GM12874 (cell line): ENCODE results near the gene ISL2.

Source experiments
- TF ChIP-seq, protein P1 (sequence below): IDR thresholded peaks from 2 replicates; pipeline ENCODE4 v1.5.1; 2011; ENCODE audit warnings: low read depth, mild to moderate bottlenecking, control low read depth, low read length, moderate library complexity; ENCODE audit not compliant: insufficient read depth

Gene ISL2

DNA sequence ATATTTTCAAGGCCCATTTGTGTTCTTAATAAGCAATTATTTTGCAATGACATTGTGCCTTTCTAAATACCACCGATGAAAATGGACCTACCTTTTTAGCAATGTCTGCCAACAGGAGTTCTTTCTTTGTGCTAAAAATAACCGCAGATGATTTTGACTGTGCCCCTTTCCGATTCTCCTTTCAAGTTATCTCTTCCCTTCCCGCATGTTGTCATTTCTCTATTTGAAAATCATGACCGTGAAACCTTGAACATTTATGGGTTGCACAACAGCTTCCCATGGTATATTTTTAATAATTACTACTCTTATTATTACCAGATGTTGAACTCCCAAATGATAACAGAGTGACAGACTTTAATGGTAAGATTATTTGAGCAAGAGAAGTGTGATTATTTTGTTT is 15.0 kb upstream of the ISL2 start:
- TF ChIP-seq, protein P1, sequence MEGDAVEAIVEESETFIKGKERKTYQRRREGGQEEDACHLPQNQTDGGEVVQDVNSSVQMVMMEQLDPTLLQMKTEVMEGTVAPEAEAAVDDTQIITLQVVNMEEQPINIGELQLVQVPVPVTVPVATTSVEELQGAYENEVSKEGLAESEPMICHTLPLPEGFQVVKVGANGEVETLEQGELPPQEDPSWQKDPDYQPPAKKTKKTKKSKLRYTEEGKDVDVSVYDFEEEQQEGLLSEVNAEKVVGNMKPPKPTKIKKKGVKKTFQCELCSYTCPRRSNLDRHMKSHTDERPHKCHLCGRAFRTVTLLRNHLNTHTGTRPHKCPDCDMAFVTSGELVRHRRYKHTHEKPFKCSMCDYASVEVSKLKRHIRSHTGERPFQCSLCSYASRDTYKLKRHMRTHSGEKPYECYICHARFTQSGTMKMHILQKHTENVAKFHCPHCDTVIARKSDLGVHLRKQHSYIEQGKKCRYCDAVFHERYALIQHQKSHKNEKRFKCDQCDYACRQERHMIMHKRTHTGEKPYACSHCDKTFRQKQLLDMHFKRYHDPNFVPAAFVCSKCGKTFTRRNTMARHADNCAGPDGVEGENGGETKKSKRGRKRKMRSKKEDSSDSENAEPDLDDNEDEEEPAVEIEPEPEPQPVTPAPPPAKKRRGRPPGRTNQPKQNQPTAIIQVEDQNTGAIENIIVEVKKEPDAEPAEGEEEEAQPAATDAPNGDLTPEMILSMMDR, result no peak

DNA sequence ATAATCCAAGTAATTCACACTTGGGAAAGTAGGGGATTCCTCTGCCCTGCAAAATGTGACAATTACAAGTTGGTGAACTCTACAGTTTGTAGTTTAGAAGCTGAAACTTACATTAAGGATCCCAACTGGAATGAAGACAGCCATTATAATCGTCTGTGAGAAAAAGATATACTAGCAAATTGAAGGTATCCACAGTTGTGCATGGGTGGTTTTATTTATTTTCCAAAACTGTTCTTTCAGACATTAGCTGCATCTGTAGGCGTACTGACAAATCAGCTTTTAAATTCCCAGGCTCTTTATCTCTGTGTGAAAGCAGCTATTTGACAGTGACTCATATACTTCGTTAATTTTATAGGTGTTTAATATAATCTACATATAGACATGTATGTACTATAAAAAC is 12.5 kb upstream of the ISL2 start:
- TF ChIP-seq, protein P1, result no peak

- TF ChIP-seq, protein P1, result no peak
Measured at GRCh38 chr15:76325704-76326103, 10.9 kb upstream of the ISL2 start.

DNA sequence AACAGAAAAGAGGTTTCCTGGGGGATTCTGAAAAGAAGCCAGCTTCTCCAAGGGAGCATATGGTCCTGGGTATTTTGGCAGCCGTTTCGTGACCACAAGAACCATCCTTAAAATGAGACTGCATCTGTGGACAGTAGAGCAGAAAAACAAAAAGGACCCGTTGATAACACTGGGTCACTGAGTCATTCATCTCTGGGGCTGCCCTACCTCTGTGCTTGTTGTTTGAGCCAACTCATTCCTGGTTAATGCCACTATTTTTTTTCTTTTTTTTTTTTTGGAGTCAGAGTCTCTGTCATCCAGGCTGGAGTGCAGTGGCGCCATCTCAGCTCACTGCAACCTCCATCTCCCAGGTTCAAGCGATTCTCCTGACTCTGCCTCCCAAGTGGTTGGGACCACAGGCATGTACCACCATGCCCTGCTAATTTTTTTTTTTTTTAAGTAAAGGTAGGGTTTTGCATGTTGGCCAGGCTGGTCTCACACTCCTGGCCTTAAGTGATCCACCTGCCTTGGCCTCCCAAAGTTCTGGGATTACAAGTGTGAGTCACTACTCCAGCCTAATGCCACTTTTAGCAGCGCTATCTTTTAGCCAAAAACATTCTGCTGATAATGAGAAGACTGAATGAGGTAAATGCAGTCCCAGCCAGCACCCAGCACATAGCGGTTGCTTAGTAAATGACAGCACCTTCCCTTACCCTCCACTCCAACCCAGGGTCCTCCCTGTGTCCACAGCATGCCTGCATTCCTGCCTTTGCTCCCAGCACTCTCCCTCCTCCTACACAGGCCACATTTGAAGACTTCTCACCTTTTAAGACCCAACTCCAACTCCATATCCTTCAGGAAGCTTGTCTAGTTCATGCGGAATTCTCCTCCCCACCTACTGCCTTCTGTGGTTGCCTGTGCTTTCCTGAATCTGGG is 9.1 kb upstream of the ISL2 start:
- TF ChIP-seq, protein P1, result no peak

DNA sequence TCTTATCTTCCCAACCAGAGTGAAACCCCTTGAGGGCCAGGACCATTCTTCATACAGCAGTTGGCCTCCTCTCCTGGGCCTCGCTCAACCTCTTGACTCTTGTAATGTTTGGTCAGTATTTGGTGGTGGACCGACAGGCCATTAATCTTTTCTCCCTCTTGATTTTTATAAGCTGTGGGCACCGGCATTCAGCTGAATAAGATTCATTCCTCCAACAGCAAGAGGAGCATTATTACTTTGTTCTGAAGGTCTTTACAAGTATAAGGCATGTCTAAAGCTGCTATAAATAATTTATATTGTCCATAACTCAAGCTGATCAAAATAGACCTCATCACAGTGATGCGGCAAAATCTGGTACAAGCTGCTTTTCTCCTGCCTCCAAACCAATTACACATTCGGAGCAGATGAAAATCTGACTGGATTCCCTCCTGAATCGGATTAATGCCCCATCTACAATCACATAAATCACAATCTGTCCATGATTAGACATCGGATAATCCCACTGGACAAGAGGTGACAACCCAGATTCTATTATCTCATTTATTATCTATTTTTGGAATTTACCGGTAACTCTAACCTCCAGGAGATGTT is 8.4 kb upstream of the ISL2 start:
- TF ChIP-seq, protein P1, result no peak

DNA sequence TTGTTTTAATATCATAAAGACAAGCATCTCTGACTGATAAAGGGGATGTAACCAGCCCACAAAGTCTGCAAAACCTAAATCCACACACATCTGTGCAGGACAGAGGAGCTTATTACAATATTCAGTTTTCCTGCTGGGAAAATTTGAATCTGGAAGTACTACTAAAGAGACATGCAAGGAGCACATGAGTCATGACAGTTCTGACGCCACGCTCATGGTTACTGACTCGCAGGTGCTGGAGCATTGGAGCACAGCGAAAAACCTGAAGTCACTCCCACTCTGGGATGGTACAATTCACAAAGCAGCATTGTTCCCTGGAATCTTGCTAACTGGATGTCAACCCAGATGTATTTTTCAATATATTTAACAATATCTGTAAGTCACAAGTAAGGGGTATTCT is 7.6 kb upstream of the ISL2 start:
- TF ChIP-seq, protein P1, result no peak

DNA sequence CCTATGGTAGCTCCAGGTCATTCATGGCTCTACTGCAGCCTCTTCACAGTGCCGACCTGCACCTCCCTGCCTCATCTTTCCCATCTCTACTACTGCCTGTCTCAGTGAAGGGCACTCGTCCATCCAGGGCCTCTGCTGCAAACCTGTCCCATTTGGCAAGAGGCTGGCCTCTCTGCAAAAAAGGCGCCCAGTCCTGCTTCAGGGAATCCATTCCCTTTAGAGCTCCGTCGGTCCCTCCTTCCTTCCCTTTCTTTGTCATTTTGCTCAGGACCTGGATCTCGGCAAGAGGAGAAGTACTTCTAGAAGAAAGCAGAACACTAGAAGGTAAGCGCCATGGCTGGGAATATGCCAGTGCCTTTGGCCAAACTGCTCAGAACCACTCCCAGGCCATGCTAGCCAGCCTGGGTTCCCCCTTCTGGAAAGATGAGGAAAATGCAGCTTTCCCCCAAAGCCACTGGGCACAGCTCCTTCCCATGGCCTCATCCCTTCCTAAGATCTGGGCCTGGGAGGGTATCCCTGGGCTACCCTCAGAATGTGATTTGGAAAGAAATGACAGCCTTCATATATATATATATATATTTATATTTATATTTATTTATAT is 6.4 kb upstream of the ISL2 start:
- TF ChIP-seq, protein P1, result peak; percentile 32; the same call in 1 of the 2 replicates
